ENCODE measurements around the gene OR56B4.
"Not testable (repeated sequence)": the region's sequence is repeated elsewhere in the genome, so short reads cannot be mapped to it uniquely, and the experiment has no call there.

The OR56B4 gene, protein sequence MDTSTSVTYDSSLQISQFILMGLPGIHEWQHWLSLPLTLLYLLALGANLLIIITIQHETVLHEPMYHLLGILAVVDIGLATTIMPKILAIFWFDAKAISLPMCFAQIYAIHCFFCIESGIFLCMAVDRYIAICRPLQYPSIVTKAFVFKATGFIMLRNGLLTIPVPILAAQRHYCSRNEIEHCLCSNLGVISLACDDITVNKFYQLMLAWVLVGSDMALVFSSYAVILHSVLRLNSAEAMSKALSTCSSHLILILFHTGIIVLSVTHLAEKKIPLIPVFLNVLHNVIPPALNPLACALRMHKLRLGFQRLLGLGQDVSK

DNA sequence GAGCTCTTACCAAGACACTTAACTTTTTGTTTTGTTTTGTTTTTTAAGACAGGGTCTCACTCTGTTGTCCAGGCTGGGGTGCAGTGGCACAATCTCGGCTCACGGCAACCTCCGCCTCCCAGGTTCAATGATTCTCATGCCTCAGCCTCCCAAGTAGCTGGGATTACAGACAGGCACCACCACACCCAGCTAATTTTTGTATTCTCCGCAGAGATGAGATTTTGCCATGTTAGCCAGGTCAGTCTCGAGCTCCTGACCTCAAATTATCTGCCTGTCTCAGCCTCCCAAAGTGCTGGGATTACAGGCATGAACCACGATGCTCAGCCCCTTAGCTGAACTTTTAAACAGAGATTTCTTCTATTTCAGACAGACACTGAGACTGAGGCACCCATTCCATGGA lies at the start of gene OR56B4:
Gene OR56B4 (plus strand): TSS at position 301 of the 400 bp plus-strand sequence. CDS start 95 bp downstream, at position 396.
- not testable (repeated sequence) for DNase-seq

DNA sequence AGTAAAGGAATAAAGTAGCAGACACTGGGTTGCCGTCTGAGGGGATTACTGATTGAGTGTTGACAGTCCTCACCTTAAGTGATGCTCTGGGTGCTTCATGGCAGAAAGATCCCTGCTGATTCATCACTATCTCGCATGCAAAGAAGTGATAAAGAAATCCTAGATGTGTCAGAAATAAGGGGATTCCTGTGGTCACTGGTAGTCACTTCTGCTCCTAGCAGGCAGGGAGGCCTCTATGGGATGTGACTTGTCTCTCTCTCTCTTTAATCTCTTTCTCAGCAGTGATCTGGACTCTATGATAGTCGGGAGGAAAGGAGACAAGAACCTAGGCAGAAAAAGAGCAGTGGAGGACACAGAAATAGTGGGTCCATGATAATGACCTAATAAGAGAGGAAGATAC lies 46.0 kb upstream of the OR56B4 start:
- no peak for DNase-seq

DNA sequence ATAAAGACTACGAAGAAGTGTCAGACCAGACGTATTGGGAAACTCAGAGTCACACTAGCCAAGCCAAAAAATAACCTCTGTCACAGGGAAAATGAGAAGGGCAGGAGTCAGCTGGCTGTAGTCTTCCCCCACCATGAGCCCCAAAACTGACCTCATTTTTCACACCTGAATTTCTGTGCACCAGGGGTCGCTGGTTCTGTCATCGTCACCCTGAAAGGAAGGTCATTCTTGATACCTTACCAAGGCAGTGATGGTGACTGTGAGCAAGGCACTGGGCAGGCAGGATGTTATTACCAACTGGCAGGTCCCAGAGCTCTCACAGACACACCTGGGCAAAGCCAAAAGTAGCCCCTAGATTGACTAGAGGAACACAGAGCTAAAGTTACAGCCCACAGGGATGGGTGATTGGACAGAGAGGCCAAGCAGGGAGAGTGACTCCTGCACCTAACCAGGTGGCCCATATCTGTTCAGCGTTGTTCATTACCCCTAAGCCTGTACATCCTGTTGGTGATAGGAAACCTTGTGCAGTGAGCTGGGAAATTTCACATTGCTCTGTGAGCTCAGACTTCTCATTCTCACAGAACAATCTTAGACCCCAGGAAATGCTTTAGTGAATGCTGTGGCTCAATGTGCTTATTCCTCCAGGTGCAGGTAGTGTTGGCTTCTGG lies 44.7 kb upstream of the OR56B4 start:
- DNase-seq = no peak

DNA sequence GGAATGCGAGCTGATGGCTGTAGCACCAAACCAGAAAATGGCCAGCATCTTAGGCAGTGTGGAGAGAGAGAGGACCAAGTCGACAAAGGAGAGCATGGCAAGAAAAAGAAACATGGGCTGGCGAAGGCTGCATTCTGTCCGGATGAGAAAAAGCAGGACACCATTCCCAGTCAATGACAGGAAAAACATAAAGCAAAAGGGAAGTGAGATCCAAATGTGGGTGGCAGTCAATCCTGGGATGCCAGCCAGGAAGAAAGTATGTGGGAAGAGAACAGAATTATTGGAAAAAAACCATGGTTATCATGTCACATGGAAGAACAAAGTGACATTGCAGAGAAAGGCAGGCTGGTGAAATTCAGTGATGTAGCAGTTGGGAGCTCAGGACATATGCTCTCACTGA lies 40.0 kb upstream of the OR56B4 start:
- no peak for DNase-seq

DNA sequence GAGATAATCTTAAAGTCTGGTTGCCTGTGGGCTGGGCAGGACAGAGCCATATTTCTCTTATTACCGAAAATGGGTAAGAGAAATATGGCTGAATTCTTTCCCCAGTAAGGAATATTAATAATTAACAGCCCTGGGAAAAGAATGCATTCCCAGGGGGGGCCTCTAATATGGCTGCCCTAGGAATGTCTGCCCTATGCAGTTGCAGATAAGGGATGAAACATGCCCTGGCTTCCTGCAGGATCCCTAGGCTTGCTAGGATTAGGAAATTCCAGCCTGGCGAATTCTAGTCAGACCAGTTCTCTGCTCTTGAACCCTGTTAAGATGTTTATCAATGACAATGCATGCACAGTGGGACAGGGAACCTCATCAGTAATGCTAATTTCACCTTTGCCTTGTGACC lies 31.0 kb upstream of the OR56B4 start:
- DNase-seq = not testable (repeated sequence)

DNA sequence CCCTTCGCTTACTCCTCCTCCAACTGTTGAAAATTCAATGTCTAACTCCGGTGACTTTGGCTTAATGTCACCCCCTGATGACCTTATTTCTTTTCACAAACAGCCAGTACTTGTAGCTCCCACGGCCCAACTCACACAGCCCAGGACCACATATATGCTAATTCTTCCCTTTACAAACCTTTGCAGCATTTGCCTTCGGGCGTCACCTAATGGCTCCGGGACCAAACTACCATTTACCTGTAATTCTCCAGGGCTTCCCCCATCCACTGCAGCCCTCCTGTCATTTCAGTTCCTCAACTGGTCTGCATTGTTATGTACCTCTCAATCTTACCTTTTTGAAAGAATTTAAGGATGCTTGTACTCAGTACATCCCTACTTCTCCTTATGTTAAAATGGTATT lies 29.8 kb upstream of the OR56B4 start:
- DNase-seq = no peak

DNA sequence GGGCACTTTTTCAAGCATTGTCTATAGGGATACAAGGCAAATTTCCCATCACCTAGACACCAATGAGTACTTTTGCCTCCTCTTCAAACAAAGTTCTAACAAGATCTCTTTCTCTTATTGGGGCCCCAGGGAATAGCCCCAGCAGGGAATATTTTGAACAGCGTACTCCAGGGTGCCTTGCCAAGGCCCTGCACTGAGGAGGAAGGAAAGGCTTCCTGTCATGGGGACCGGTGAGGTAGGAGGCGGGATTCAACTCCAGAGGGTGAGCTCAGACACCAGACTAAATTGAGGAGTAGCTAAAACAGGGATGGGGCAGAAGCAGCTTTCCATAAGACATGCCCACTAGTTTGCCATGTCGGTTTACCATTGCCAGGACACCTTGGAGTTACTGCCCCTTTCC lies 28.0 kb upstream of the OR56B4 start:
- DNase-seq = no peak

DNA sequence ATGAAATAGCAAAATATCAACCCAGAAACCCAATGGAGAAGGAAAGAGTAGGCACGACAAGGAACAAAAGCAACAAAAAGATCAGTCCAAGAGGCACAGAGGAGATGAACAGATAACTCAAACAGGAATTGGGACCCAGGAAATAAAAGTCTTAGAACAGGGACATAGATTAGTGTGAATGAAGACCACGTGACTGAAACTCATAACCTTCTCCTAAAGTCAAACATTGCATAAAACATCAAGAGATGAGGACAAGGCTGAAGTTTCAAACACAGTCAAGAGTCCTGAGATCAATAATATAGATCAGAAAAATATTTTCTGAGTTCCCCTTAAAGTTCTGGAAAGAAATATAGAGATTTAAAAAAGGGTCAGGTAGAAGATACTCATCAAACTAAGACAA lies 24.4 kb upstream of the OR56B4 start:
- DNase-seq = no peak

DNA sequence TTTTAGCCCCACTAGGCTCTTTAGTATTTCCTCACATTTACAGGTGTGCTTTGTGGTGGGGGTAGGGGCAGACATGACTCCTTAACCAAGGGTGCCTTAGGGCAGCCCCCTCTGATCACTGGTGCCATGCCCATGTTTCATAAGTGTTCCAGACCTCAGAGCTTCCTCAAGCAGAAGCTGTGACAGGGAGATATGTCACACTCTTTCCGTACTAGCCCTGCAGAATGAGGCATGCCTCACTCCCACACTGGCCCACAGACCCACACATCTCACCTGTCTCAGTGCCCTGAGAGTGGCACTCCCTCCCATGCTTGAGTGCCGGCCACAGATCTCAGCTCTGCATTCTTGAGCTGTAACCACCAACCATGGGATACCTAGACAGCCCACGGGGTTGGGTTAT lies 22.9 kb upstream of the OR56B4 start:
- DNase-seq = no peak

DNA sequence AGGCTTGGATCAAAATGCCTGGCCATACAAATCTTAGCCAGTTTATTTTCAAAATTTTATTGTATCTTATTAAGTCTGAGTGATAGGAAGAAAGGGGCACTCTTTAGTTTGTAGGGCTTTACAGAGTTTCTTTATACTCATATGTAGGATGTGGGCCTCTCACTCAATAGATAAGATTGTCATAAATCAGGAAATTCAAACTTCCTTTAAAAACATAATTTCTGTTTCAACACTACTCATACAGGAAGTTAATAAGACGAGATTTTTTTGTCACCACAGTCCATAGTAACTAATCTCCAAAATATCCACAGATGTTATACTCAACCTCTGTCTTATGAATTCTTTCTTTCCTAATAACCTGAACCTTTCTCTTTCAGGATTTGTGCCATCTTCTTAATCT lies 13.3 kb upstream of the OR56B4 start:
- no peak for DNase-seq

DNA sequence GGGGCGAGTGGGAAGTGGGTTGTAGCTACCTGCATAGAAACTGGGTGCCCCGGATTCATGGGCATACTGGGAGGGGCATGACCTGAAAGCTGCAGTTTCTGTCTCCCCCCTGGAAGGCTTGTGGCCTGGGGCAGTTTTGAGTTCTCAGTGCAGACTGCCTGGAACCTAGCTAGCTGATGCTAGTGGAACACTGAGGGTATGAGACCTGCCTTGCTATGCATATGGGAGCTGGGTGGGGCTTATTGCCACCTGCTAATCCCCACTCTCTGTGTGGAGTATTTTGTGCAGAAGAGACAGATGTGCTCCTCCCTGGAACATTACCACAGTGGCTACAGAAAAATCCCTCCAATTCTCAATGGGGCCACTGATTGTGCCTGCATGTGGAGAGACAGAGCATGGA lies 11.7 kb upstream of the OR56B4 start:
- DNase-seq = no peak

DNA sequence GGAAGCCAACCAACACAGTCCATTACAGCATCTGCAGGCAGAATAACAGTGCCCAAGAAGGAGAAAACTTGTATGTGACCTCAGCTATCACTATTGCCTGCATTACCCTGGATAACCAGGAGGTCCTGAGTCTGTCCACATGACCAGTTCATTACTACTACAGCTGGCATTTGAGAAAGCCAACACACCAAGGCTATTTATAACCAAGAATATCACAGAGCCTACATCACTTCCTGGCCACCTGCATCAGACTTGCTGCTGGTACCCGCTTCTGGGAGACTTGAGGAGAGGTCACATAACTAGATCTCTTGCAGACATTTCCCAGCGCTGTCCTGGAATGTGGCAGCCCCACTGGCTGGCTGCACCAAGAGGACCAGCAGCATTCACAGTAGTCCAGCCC lies 11.1 kb upstream of the OR56B4 start:
- no peak for DNase-seq

DNA sequence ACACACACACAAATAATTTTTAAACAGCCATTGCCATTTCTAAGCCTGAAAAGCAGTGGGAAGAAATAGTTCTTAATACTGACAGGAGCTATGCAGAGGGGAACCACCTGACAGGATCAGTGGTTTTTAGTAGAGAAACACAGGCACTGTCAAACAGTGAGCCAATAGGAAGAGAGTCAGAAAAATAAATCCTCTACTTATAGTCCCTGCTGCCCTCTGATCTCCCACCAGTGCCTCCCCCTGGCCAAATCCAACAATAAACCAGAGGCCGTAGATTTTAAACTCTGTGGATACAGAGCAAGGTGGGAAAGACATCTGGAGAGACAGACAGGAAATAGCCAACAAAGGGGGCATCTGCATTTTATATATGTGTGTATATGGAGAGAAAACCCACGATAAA lies 7.9 kb upstream of the OR56B4 start:
- no peak for DNase-seq

DNA sequence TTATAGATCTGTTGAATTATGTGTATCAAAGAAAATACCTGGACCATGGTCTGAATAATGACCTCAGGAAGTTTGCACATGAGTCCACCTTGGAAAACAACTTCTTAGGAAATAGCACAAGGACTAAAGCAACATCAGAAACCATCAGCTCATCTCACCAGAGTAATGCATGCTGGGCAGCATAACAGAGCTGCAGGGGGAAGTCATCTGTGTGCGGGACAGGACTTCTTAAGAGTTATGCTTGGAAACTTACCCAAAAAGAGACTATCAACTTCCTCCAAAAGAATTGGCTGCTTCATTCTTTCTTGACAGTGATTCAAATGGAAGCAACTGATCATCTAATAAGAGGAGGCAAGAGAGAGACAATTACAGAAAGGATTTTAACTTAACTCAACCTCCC lies 2.5 kb downstream of the OR56B4 start:
- DNase-seq = no peak

DNA sequence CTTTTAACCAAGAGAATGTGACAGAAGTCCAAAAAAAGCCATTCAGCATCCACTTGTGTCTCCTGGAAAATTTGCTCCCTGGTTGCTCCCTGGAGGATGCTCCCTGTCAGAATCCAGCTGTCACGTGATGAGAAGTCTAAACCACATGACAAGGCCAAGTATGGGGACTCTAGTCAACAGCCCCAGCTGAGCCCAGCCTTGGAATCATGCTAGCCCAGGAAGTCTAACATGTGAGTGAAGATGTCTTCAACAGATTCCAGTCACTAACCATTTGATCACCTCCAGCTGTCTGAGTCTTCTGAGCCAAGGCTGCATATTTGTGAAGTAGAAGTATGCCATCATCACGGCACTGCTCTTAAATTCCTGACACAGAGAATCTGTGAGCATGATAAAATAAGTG lies 4.2 kb downstream of the OR56B4 start:
- DNase-seq = no peak

DNA sequence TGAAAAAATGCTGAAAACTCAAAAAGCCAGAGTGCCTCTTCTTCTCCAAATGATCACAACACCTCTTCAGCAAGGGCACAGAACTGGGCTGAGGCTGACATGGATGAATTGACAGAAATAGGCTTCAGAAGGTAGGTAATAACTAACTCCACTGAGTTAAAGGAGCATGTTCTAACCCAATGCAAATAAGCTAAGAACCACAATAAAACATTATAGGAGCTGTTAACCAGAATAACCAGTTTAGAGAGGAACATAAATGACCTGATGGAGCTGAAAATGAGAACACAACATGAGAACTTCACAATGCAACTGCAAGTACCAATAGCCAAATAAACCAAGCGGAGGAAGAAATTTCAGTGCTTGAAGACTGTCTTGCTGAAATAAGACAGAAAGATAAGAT lies 9.2 kb downstream of the OR56B4 start:
- no peak for DNase-seq

DNA sequence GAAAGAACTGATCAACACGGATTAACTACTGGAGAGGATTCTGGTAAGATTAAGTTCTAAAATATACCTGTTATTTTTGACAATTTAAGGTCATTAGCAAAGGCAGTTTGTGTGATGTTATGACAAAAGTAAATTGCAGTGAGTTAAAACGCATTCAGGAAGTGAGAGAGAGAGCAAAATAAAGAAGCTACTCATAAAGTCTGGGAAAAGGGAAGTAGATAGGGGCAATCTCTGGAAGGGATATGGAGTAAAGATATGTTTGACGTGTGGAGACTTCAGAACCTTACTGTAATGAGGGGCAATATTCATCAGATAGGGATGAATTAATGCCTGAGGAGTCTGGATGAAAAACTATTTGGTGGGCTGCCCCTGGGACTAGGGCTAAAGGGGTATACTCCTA lies 16.8 kb downstream of the OR56B4 start:
- DNase-seq = no peak

DNA sequence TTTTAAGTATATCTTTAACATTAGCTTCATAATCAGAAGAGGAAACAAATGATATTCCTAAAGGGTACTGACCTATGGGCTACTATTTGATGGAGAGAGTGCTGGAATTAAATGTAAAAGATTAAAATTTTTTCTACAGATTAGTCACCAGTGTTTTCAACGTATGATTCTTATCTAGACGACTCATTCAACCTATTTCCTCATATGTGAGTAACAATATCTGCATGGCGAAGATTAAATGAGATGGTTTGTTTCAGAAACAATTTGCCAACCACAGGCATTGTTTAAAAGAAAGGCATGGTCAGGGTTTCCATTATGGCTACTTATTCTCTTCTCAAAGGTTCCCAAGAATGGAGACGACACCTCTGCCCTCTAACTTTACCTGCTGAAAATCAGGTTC lies 20.4 kb downstream of the OR56B4 start:
- DNase-seq = no peak

DNA sequence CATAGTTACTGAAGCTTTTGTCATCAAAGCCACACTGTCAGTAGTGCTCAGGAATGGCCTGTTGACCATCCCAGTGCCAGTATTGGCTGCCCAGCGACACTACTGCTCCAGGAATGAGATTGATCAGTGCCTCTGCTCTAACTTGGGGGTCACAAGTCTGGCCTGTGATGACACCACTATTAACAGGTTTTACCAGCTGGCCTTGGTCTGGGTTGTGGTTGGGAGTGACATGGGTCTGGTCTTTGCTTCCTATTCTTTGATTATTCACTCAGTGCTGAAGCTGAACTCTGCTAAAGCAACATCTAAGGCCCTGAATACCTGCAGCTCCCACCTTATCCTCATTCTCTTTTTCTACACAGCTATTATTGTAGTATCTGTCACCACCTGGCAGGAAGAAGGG lies 21.5 kb downstream of the OR56B4 start:
- no peak for DNase-seq

DNA sequence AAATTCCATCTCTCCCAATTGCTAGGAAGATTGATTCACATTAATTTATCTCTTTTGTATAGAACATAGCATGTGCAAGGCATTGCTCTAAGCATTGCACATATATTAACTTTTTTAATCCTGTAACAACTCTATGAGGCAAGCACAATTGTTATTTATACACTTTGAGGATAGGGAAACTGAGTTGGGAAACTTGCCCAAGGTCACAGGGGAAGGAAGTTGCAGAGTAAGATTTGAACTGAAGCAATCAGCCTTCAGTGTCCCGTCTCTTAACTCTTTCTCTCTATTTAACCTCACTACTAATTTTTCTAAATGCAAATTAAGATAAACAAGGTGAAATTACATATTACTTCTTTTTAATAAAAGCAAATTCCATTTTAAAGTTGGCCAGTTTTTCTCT lies 22.2 kb downstream of the OR56B4 start:
- DNase-seq = no peak

DNA sequence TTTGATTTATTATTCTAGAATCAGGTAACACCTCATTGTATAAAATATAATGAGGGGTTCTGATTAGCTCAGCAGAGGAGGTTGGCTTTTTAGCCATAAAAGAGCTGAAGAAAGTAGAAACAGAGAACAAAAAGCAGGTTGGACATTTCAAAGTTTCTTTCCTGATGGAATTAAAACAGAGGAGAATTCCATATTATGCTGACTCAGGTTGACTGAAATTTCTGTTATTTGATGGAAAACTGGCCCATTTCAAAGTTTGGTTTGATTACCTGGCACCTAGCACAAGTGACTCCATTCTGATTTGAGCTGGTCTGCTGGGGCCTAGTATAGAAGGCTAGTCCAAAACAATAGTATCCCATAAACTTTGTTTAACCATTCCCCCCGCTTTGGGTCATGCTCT lies 24.9 kb downstream of the OR56B4 start:
- DNase-seq = no peak

DNA sequence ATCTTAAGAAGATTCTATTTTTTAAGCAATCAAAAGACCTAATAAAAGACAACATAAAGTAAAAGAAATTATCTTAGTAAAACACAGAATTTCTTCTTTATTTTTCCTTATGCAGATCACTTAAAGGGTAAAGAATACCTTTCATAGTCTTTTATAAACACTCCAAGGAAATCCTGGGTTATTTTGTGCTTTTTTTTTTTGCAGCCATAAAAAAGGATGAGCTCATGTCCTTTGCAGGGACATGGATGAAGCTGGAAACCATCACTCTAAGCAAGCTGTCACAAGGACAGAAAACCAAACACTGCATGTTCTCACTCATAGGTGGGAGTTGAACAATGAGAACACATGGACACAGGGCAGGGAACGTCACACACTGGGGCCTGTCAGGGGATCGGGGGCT lies 28.5 kb downstream of the OR56B4 start:
- not testable (repeated sequence) for DNase-seq

DNA sequence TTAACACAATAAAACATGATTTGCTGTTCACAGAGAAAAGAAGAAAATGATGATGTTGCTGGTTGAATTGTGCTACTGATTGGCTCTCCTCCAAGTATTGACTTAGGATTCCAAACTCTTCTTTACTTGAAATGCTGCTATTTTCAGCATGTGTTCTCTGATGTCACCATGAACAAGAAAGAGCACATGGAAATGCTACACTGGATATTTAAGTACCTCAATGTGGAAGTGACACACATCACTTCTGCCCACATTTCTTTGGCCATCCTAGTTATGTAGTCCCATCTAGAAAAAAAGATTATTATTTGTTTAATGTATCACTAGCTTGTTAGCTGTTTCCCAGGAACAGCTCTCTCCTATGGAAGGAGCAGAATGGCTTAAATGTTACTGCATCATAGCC lies 35.5 kb downstream of the OR56B4 start:
- DNase-seq = no peak

DNA sequence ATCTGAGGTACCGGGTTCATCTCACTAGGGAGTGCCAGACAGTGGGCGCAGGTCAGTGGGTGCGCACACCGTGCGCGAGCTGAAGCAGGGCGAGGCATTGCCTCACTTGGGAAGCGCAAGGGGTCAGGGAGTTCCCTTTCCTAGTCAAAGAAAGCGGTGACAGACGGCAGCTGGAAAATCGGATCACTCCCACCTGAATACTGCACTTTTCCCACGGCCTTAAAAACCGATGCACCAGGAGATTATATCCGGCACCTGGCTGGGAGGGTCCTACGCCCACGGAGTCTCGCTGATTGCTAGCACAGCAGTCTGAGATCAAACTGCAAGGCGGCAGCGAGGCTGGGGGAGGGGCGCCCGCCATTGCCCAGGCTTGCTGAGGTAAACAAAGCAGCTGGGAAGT lies 36.3 kb downstream of the OR56B4 start:
- not testable (repeated sequence) for DNase-seq

DNA sequence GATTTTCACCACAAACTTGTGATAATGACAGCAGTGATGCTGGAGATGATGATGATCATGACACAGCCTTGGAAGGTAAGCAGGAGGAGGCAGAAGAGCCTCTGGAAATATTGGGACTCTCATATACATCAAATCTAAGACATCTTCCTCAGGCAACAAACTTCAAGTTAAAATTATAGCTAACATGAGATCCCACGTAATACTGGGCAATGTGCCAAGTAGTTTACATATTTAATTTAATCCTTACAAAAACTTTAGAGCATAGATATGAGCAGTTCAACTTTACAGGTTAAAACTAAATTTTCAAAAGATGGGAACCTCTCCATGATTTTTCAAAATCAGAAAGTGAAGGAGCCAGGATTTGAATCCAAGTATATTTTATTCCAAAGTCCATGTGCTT lies 43.6 kb downstream of the OR56B4 start:
- DNase-seq = no peak
